ENCODE measurements around the gene VSTM2B.

The VSTM2B gene

DNA sequence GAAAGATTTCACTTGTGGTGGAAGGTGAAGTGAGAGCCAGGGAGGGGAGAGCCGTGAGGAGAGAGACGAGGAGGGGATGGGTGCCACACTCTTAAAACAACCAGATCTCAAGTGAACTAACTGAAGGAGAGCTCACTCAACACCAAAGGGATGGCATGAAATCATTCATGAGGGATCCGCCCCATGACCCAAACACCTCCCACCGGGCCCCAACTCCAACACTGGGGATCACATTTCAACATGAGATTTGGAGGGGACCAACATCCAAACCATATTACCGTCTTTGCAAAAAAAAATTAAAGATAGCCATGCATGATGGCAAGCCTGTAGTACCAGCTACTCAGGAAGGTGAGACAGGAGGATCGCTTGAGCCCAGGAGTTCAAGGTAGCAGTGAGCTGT is 45.4 kb downstream of the VSTM2B start:
- TF ChIP-seq, protein P1, sequence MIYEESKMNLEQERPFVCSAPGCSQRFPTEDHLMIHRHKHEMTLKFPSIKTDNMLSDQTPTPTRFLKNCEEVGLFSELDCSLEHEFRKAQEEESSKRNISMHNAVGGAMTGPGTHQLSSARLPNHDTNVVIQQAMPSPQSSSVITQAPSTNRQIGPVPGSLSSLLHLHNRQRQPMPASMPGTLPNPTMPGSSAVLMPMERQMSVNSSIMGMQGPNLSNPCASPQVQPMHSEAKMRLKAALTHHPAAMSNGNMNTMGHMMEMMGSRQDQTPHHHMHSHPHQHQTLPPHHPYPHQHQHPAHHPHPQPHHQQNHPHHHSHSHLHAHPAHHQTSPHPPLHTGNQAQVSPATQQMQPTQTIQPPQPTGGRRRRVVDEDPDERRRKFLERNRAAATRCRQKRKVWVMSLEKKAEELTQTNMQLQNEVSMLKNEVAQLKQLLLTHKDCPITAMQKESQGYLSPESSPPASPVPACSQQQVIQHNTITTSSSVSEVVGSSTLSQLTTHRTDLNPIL (CRISPR knock-in tag; IDR thresholded peaks at IDR 0.05; ENCODE audit: low read depth) = no peak
- no peak for TF ChIP-seq ZFP30 (CRISPR knock-in tag; IDR thresholded peaks at IDR 0.05)
- no peak for TF ChIP-seq PPARA (CRISPR knock-in tag; IDR thresholded peaks at IDR 0.05; ENCODE audit: borderline replicate concordance)
- no peak for TF ChIP-seq ZFP3 (CRISPR knock-in tag; IDR thresholded peaks at IDR 0.05)
- TF ChIP-seq ZC3H10 (CRISPR knock-in tag; IDR thresholded peaks at IDR 0.05) = no peak
- no peak for TF ChIP-seq ZNF70 (CRISPR knock-in tag; IDR thresholded peaks at IDR 0.05)
- TF ChIP-seq CSDC2 (CRISPR knock-in tag; IDR thresholded peaks at IDR 0.05) = no peak
- no peak for TF ChIP-seq ISL1 (CRISPR knock-in tag; IDR thresholded peaks at IDR 0.05)
- TF ChIP-seq TCF4 (CRISPR knock-in tag; IDR thresholded peaks at IDR 0.05; ENCODE audit: borderline replicate concordance) = no peak
- TF ChIP-seq OSR1 (CRISPR knock-in tag; IDR thresholded peaks at IDR 0.05) = no peak
- no peak for TF ChIP-seq BACH2 (CRISPR knock-in tag; IDR thresholded peaks at IDR 0.05; ENCODE audit: borderline replicate concordance)
- TF ChIP-seq TOX (CRISPR knock-in tag; IDR thresholded peaks at IDR 0.05; ENCODE audit: borderline replicate concordance) = no peak
- TF ChIP-seq, protein P2, sequence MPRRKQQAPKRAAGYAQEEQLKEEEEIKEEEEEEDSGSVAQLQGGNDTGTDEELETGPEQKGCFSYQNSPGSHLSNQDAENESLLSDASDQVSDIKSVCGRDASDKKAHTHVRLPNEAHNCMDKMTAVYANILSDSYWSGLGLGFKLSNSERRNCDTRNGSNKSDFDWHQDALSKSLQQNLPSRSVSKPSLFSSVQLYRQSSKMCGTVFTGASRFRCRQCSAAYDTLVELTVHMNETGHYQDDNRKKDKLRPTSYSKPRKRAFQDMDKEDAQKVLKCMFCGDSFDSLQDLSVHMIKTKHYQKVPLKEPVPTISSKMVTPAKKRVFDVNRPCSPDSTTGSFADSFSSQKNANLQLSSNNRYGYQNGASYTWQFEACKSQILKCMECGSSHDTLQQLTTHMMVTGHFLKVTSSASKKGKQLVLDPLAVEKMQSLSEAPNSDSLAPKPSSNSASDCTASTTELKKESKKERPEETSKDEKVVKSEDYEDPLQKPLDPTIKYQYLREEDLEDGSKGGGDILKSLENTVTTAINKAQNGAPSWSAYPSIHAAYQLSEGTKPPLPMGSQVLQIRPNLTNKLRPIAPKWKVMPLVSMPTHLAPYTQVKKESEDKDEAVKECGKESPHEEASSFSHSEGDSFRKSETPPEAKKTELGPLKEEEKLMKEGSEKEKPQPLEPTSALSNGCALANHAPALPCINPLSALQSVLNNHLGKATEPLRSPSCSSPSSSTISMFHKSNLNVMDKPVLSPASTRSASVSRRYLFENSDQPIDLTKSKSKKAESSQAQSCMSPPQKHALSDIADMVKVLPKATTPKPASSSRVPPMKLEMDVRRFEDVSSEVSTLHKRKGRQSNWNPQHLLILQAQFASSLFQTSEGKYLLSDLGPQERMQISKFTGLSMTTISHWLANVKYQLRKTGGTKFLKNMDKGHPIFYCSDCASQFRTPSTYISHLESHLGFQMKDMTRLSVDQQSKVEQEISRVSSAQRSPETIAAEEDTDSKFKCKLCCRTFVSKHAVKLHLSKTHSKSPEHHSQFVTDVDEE (CRISPR knock-in tag; IDR thresholded peaks at IDR 0.05) = no peak
- no peak for TF ChIP-seq ARNTL (CRISPR knock-in tag; IDR thresholded peaks at IDR 0.05; ENCODE audit: borderline replicate concordance, low read depth)
- no peak for ATAC-seq

DNA sequence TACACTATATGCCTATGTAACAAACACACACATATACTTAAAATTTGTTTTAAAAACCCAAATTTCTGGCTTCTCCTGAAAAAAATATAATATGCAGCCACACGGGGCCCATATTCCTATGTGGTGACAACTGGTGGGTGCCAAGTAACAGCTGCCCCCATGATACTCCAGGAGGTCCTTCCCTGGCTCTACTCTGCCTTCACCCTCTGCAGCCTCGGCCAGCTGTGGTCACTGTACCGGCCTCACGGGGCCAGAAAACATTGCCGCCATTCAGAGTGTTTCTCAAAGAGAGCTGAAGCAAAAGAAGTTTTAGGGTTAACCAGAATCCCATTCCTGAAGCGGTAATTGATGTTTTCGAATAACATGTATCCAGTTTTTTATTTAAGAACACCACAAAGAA is 47.7 kb downstream of the VSTM2B start:
- TF ChIP-seq ARNTL (CRISPR knock-in tag; IDR thresholded peaks at IDR 0.05; ENCODE audit: borderline replicate concordance, low read depth) (no peak), ZNF565 (CRISPR knock-in tag; conservative IDR thresholded peaks at IDR 0.05; ENCODE audit: low read depth) (no peak), PPARA (CRISPR knock-in tag; IDR thresholded peaks at IDR 0.05; ENCODE audit: borderline replicate concordance) (no peak), RARB (CRISPR knock-in tag; IDR thresholded peaks at IDR 0.05) (no peak)
- TF ChIP-seq, protein P2 (CRISPR knock-in tag; IDR thresholded peaks at IDR 0.05) = no peak
- TF ChIP-seq, protein P3, sequence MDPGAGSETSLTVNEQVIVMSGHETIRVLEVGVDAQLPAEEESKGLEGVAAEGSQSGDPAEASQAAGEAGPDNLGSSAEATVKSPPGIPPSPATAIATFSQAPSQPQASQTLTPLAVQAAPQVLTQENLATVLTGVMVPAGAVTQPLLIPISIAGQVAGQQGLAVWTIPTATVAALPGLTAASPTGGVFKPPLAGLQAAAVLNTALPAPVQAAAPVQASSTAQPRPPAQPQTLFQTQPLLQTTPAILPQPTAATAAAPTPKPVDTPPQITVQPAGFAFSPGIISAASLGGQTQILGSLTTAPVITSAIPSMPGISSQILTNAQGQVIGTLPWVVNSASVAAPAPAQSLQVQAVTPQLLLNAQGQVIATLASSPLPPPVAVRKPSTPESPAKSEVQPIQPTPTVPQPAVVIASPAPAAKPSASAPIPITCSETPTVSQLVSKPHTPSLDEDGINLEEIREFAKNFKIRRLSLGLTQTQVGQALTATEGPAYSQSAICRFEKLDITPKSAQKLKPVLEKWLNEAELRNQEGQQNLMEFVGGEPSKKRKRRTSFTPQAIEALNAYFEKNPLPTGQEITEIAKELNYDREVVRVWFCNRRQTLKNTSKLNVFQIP (CRISPR knock-in tag; IDR thresholded peaks at IDR 0.05; ENCODE audit: borderline replicate concordance, low read depth) = no peak
- ATAC-seq = no peak

DNA sequence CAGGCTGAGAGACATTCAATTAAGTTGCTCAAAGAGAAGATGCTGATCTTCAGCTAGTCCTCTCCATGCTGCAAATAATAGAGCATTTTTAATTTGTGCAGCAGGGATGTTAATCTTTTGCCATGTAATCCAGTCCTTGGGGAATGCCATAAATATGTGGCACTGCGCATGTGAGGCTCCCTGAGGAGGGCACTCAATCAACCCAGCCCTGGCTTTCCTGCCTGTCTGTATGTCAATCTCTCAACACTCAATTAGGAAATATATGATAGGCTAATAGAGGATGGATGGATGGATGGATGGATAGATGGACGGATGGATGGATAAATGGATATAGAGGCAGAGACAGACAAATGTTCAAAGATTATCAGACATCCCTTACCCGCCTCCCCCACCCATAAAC is 48.7 kb downstream of the VSTM2B start:
- TF ChIP-seq, protein P2 (CRISPR knock-in tag; IDR thresholded peaks at IDR 0.05) = no peak
- TF ChIP-seq, protein P3 (CRISPR knock-in tag; IDR thresholded peaks at IDR 0.05; ENCODE audit: borderline replicate concordance, low read depth) = no peak
- TF ChIP-seq BACH2 (CRISPR knock-in tag; IDR thresholded peaks at IDR 0.05; ENCODE audit: borderline replicate concordance) (no peak), ESRRG (CRISPR knock-in tag; IDR thresholded peaks at IDR 0.05) (no peak), GLIS3 (CRISPR knock-in tag; IDR thresholded peaks at IDR 0.05) (no peak), ZNF70 (CRISPR knock-in tag; IDR thresholded peaks at IDR 0.05) (no peak), SNAI2 (CRISPR knock-in tag; IDR thresholded peaks at IDR 0.05) (no peak), ARNTL (CRISPR knock-in tag; IDR thresholded peaks at IDR 0.05; ENCODE audit: borderline replicate concordance, low read depth) (no peak)
- TF ChIP-seq, protein P4, sequence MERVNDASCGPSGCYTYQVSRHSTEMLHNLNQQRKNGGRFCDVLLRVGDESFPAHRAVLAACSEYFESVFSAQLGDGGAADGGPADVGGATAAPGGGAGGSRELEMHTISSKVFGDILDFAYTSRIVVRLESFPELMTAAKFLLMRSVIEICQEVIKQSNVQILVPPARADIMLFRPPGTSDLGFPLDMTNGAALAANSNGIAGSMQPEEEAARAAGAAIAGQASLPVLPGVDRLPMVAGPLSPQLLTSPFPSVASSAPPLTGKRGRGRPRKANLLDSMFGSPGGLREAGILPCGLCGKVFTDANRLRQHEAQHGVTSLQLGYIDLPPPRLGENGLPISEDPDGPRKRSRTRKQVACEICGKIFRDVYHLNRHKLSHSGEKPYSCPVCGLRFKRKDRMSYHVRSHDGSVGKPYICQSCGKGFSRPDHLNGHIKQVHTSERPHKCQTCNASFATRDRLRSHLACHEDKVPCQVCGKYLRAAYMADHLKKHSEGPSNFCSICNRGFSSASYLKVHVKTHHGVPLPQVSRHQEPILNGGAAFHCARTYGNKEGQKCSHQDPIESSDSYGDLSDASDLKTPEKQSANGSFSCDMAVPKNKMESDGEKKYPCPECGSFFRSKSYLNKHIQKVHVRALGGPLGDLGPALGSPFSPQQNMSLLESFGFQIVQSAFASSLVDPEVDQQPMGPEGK (CRISPR knock-in tag; IDR thresholded peaks at IDR 0.05; ENCODE audit: borderline replicate concordance) = no peak
- ATAC-seq = no peak

All from SK-N-SH treated with all-trans-retinoic acid at 6 μM for 48 hours (cell line).